ENCODE measurements around the gene UBE2J2.

DNA sequence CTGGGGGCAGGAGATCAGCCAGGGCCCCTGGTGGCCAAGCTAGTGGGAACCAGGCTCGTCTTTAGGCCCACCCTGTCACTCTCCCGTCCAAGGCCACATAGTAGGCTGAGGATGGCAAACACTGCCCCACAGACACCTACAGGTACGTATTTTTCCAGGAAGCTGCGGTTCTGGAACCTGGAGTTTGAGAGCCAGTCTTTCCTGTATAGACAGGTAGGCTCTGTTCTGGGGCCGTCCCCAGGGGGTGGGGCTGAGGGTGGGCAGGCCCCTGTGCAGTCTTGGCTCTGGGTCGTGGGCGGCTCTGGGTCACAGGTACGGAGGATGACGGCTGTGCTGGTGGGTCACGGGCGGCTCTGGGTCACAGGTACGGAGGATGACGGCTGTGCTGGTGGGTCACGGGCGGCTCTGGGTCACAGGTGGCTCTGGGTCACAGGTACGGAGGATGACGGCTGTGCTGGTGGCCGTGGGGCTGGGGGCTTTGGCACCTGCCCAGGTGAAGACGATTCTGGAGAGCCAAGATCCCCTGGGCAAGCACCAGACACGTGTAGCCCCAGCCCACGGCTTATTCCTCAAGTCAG is 36.9 kb upstream of the UBE2J2 start:
- TF ChIP-seq, protein P1, sequence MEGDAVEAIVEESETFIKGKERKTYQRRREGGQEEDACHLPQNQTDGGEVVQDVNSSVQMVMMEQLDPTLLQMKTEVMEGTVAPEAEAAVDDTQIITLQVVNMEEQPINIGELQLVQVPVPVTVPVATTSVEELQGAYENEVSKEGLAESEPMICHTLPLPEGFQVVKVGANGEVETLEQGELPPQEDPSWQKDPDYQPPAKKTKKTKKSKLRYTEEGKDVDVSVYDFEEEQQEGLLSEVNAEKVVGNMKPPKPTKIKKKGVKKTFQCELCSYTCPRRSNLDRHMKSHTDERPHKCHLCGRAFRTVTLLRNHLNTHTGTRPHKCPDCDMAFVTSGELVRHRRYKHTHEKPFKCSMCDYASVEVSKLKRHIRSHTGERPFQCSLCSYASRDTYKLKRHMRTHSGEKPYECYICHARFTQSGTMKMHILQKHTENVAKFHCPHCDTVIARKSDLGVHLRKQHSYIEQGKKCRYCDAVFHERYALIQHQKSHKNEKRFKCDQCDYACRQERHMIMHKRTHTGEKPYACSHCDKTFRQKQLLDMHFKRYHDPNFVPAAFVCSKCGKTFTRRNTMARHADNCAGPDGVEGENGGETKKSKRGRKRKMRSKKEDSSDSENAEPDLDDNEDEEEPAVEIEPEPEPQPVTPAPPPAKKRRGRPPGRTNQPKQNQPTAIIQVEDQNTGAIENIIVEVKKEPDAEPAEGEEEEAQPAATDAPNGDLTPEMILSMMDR (IDR thresholded peaks at IDR 0.05): no peak
- TF ChIP-seq EZH2 (IDR thresholded peaks at IDR 0.05): no peak
